Measurements from ENCODE around the gene IQCM.

The IQCM gene

DNA sequence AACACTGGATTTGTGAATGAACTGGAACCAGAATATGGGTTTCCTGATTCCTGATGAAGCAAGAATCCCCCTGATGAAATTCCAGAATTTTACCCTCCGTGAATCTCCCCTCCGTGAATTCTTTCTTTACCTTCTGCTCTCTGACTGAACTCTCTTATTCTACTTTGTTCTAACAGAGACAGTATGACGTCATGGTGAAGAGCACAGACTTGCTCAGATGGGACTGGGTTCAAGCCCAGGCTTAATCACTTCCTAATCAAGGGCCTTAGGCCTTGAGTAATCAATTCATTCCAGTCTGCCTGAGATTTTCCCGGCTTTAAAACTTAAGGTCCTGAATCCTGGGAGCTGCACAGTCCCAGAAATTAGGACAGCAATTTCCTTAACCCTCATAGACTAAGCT, 64.5 kb downstream of the IQCM start:
- no peak for FAIRE-seq
- no peak for TF ChIP-seq POLR2AphosphoS5 (IDR thresholded peaks at IDR 0.05; ENCODE audit: low read depth, low read length)
- TF ChIP-seq TAF1 (IDR thresholded peaks at IDR 0.05; ENCODE audit: low read depth, low read length): no peak
- no peak for TF ChIP-seq POLR2A (IDR thresholded peaks at IDR 0.05; ENCODE audit: low read depth, low read length)
- TF ChIP-seq POU2F2 (IDR thresholded peaks at IDR 0.05; ENCODE audit: low read depth, low read length): no peak
- no peak for TF ChIP-seq SPI1 (IDR thresholded peaks at IDR 0.05; ENCODE audit: low read depth, low read length)
- no peak for TF ChIP-seq PAX5 (IDR thresholded peaks at IDR 0.05; ENCODE audit: insufficient read depth, low read length, severe bottlenecking)
- no peak for DNase-seq (ENCODE audit: insufficient read length, low spot score)

DNA sequence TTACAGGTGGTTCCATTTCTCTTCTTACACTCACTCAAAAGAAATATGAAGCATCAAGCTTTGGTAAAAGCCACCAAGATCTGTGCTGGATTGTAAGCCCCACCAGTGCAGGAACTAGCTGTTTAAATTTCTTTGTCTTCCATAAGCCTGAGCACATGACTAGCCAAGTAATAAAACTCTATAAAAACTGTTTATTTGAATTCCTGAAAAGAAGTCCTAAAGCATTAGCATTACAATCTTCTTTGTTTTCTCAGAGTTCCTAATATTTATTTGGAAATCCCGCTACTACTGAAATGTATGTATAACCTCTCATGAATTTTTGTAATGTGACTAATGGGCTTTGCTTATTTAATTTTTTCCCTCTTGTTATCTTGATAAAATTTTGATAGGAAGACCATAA, 65.9 kb downstream of the IQCM start:
- FAIRE-seq: no peak
- DNase-seq (ENCODE audit: insufficient read length, low spot score): no peak
- TF ChIP-seq PAX5 (IDR thresholded peaks at IDR 0.05; ENCODE audit: insufficient read depth, low read length, severe bottlenecking): no peak
- no peak for TF ChIP-seq SPI1 (IDR thresholded peaks at IDR 0.05; ENCODE audit: low read depth, low read length)
- TF ChIP-seq POU2F2 (IDR thresholded peaks at IDR 0.05; ENCODE audit: low read depth, low read length): no peak
- TF ChIP-seq POLR2AphosphoS5 (IDR thresholded peaks at IDR 0.05; ENCODE audit: low read depth, low read length): no peak
- no peak for TF ChIP-seq POLR2A (IDR thresholded peaks at IDR 0.05; ENCODE audit: low read depth, low read length)
- no peak for TF ChIP-seq TAF1 (IDR thresholded peaks at IDR 0.05; ENCODE audit: low read depth, low read length)

DNA sequence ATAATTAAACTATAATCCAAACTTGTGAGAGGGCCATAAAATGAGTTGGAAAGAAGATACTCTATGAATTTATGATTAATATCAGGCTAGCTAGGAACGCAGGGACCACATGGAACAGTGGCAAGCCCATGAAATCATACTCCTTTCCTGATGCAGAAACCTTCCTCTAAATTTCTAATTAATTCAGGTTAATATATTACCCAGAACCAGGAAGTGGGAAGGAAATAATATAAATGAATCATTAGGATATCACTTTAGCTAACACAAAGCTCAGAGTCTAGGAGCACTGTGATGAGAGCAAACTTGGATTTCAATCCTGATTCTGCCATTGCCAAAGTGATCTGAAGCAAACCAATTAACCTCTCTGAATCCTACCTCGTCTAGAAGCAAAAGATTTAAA, 68.0 kb downstream of the IQCM start:
- TF ChIP-seq POLR2AphosphoS5 (IDR thresholded peaks at IDR 0.05; ENCODE audit: low read depth, low read length): no peak
- TF ChIP-seq POU2F2 (IDR thresholded peaks at IDR 0.05; ENCODE audit: low read depth, low read length): no peak
- TF ChIP-seq PAX5 (IDR thresholded peaks at IDR 0.05; ENCODE audit: insufficient read depth, low read length, severe bottlenecking): no peak
- no peak for TF ChIP-seq TAF1 (IDR thresholded peaks at IDR 0.05; ENCODE audit: low read depth, low read length)
- no peak for TF ChIP-seq SPI1 (IDR thresholded peaks at IDR 0.05; ENCODE audit: low read depth, low read length)
- no peak for TF ChIP-seq POLR2A (IDR thresholded peaks at IDR 0.05; ENCODE audit: low read depth, low read length)
- no peak for FAIRE-seq
- DNase-seq (ENCODE audit: insufficient read length, low spot score): no peak

DNA sequence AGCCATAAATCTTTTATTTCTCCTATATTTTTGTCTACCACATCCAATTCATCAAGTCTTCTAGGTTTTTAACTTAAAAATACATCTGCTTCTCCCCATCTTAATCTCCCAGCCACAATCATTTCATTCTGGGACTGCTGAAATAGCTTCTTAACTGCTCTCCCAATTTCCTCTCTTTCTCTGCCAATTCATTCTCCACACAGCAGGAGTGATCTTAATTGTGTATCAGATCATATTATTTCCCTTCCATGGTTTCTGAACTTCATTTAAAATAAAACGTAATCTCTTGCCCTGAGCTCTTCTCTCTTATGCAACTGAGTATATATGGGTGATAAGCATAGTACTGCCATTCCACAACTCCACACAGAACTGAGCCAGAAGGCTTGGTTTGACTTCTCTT, 69.4 kb downstream of the IQCM start:
- no peak for FAIRE-seq
- no peak for TF ChIP-seq POLR2AphosphoS5 (IDR thresholded peaks at IDR 0.05; ENCODE audit: low read depth, low read length)
- TF ChIP-seq SPI1 (IDR thresholded peaks at IDR 0.05; ENCODE audit: low read depth, low read length): no peak
- TF ChIP-seq POU2F2 (IDR thresholded peaks at IDR 0.05; ENCODE audit: low read depth, low read length): no peak
- TF ChIP-seq PAX5 (IDR thresholded peaks at IDR 0.05; ENCODE audit: insufficient read depth, low read length, severe bottlenecking): no peak
- no peak for TF ChIP-seq POLR2A (IDR thresholded peaks at IDR 0.05; ENCODE audit: low read depth, low read length)
- no peak for TF ChIP-seq TAF1 (IDR thresholded peaks at IDR 0.05; ENCODE audit: low read depth, low read length)
- no peak for DNase-seq (ENCODE audit: insufficient read length, low spot score)

DNA sequence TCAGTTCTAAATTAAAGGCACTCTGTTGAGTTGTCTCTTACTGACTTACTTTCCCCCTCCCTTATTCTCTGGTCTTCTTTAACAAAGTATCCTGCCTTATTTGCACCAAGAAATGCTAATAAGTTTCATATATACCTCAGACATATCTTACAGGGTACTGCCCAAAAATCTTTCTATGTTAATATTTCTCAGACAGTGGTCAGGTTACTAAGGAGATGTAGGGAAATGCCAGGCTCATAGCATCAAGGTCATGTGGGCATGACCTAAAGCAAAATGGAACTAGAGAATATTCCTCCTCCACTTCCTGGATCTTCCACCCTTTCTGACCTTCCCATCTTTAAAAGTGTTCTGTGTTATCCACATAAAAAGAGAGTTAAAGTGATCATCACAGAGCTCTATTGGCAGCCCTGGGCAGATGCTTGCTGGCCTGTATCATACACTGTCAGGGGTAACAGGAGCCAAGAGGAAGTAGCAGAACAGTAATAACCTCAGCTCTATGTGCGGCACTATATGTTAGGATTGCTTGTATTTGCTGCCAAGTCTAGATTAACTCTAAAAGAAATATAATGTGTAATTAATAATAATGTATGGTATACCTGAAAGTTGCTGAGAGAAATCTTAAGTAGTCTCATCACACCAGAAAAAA, 74.3 kb downstream of the IQCM start:
- FAIRE-seq: no peak
- no peak for DNase-seq (ENCODE audit: insufficient read length, low spot score)
- TF ChIP-seq SPI1 (IDR thresholded peaks at IDR 0.05; ENCODE audit: low read depth, low read length) (no peak), PAX5 (IDR thresholded peaks at IDR 0.05; ENCODE audit: insufficient read depth, low read length, severe bottlenecking) (no peak), POLR2AphosphoS5 (IDR thresholded peaks at IDR 0.05; ENCODE audit: low read depth, low read length) (no peak), TAF1 (IDR thresholded peaks at IDR 0.05; ENCODE audit: low read depth, low read length) (no peak), POLR2A (IDR thresholded peaks at IDR 0.05; ENCODE audit: low read depth, low read length) (no peak), POU2F2 (IDR thresholded peaks at IDR 0.05; ENCODE audit: low read depth, low read length) (no peak)

DNA sequence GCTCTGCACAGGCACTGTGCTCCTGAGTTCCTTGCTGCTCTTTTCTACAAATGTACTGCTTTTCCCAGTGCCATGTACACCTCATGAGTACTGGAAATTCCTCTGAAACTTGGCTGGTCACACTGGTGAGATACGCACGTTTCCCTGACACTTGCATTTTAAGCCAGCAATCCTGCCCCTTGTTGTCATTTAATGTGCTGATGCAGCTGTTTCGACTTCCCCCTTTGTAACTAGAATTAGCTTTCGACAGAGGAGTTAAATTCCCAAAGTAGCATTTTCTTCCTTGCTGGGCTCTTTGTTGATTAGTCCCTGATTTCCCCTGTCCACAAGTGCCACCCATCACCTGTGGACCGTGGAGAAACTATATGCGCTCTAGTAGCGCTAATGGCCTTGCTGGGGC, 77.5 kb downstream of the IQCM start:
- FAIRE-seq: no peak
- DNase-seq (ENCODE audit: insufficient read length, low spot score): no peak
- TF ChIP-seq TAF1 (IDR thresholded peaks at IDR 0.05; ENCODE audit: low read depth, low read length): no peak
- TF ChIP-seq PAX5 (IDR thresholded peaks at IDR 0.05; ENCODE audit: insufficient read depth, low read length, severe bottlenecking): no peak
- TF ChIP-seq POLR2AphosphoS5 (IDR thresholded peaks at IDR 0.05; ENCODE audit: low read depth, low read length): no peak
- TF ChIP-seq POLR2A (IDR thresholded peaks at IDR 0.05; ENCODE audit: low read depth, low read length): no peak
- no peak for TF ChIP-seq SPI1 (IDR thresholded peaks at IDR 0.05; ENCODE audit: low read depth, low read length)
- no peak for TF ChIP-seq POU2F2 (IDR thresholded peaks at IDR 0.05; ENCODE audit: low read depth, low read length)

DNA sequence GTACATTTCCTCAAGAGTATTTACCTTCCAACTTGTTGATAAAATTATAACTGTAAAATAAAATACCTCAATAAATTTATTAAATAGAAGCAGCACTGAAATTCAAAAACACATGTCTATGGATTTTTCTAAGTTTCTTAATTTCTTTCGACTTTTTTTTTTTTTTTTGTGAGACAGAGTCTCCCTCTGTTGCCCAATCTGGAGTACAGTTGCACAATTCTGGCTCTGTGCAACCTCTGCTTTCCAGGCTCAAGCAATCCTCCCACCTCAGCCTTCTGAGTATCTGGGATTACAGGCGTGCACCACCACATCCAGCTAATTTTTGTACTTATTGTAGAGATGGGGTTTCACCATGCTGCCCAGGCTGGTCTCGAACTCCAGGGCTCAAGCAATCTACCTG, 79.8 kb downstream of the IQCM start:
- DNase-seq (ENCODE audit: insufficient read length, low spot score): no peak
- no peak for FAIRE-seq
- TF ChIP-seq POU2F2 (IDR thresholded peaks at IDR 0.05; ENCODE audit: low read depth, low read length) (no peak), TAF1 (IDR thresholded peaks at IDR 0.05; ENCODE audit: low read depth, low read length) (no peak), PAX5 (IDR thresholded peaks at IDR 0.05; ENCODE audit: insufficient read depth, low read length, severe bottlenecking) (no peak), POLR2AphosphoS5 (IDR thresholded peaks at IDR 0.05; ENCODE audit: low read depth, low read length) (no peak)

DNA sequence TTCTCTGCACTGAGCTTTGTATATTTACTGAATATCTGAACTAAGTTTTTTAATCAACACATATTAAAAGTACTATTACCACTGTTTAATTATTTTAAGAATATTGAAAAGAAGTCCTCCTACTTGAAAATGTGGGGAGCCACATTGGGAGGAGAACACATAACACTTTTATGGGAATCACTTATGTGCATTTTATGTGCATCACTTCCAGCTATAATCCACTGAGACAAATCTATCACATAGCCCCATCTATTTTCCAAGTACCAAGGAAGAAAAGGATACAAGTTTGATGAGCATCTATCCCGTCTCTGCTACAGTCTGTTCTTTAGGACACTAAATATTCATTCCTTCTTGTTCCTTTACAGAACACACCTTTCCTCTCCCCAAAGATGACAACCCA, 87.2 kb downstream of the IQCM start:
- FAIRE-seq (no peak), DNase-seq (ENCODE audit: insufficient read length, low spot score) (no peak)
- TF ChIP-seq TAF1 (IDR thresholded peaks at IDR 0.05; ENCODE audit: low read depth, low read length): no peak

DNA sequence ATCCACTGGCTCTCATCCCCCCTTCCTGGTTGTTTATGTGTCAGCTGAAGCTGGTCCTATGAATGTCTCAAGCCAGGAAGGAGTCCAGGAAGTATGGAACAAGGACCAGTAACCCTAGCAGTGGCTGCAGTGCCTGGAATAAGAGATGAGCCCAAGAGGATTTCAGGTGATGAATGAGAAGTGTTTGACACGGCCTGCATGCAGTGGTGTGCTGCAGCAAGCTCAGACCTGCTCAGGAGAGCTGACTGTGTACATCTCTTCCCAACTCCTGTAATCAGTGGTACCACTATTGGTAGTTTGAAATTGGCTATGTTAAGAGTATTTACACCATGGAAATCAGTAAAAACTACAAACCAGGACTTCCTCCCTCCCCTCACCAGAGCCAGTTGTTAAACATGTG, 88.0 kb downstream of the IQCM start:
- DNase-seq (ENCODE audit: insufficient read length, low spot score) (no peak), FAIRE-seq (no peak)
- TF ChIP-seq PAX5 (IDR thresholded peaks at IDR 0.05; ENCODE audit: insufficient read depth, low read length, severe bottlenecking) (no peak), POLR2AphosphoS5 (IDR thresholded peaks at IDR 0.05; ENCODE audit: low read depth, low read length) (no peak), TAF1 (IDR thresholded peaks at IDR 0.05; ENCODE audit: low read depth, low read length) (no peak), POLR2A (IDR thresholded peaks at IDR 0.05; ENCODE audit: low read depth, low read length) (no peak), SPI1 (IDR thresholded peaks at IDR 0.05; ENCODE audit: low read depth, low read length) (no peak), POU2F2 (IDR thresholded peaks at IDR 0.05; ENCODE audit: low read depth, low read length) (no peak)

DNA sequence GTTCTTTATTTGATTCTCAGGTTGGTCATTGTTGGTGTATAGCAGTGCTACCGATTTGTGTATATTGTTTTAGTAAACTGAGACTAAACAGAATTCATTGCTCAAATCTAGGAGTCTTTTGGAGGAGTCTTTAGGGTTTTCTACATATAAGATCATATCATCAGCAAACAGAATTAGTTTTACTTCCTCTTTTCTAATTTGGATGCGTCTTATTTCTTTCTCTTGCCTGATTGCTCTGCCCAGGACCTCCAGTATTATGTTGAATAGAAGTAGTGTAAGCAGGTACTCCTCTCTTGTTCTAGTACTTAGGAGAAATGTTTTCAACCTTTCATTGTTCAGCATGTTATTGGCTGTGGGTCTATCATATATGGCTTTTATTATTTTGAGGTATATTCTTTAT, 92.6 kb downstream of the IQCM start:
- no peak for TF ChIP-seq SPI1 (IDR thresholded peaks at IDR 0.05; ENCODE audit: low read depth, low read length)
- no peak for TF ChIP-seq POU2F2 (IDR thresholded peaks at IDR 0.05; ENCODE audit: low read depth, low read length)
- TF ChIP-seq TAF1 (IDR thresholded peaks at IDR 0.05; ENCODE audit: low read depth, low read length): no peak
- no peak for TF ChIP-seq PAX5 (IDR thresholded peaks at IDR 0.05; ENCODE audit: insufficient read depth, low read length, severe bottlenecking)
- TF ChIP-seq POLR2A (IDR thresholded peaks at IDR 0.05; ENCODE audit: low read depth, low read length): no peak
- TF ChIP-seq POLR2AphosphoS5 (IDR thresholded peaks at IDR 0.05; ENCODE audit: low read depth, low read length): no peak
- DNase-seq (ENCODE audit: insufficient read length, low spot score) (no peak), FAIRE-seq (no peak)
